ENCODE data around the gene GNRHR.

- TF ChIP-seq NFRKB (IDR thresholded peaks at IDR 0.05) (no peak), BHLHE40 (IDR thresholded peaks at IDR 0.05; ENCODE audit: borderline replicate concordance) (no peak), CTBP1 (IDR thresholded peaks at IDR 0.05; ENCODE audit: borderline replicate concordance) (no peak), FOXM1 (IDR thresholded peaks at IDR 0.05; ENCODE audit: borderline replicate concordance) (no peak), HDGF (IDR thresholded peaks at IDR 0.05; ENCODE audit: borderline replicate concordance) (no peak), TARDBP (IDR thresholded peaks at IDR 0.05) (no peak), FOXA1 (IDR thresholded peaks at IDR 0.05) (no peak), ZNF384 (IDR thresholded peaks at IDR 0.05) (no peak), PKNOX1 (IDR thresholded peaks at IDR 0.05) (no peak), SUZ12 (IDR thresholded peaks at IDR 0.05) (no peak)
Measured at GRCh38 chr4:67751260-67751659, 2.9 kb downstream of the GNRHR start.
